Liver (tissue), 9 donors: ENCODE measurements around the gene TACR1. TPM values are rescaled to one million over a fixed set of nuclear protein-coding genes. Genes with fewer than 3 reads are reported as not detected.

Experiments
- DNase-seq: peaks from one replicate; pipeline ENCODE4 v3.0.0-alpha.2; 2017; ENCODE audit warnings: low spot score
- H3K27ac ChIP-seq, 2 donors: one replicate each; pipeline ENCODE4 v1.7.0; 2013; ENCODE audit warnings: inconsistent platforms in 2 of 2, low read length in 2 of 2, control low read depth in 1 of 2, low read depth in 1 of 2, mild to moderate bottlenecking in 1 of 2
- H3K27me3 ChIP-seq, 4 donors: one replicate each; pipeline versions ENCODE4 v1.6.1 to v1.7.0; 2013; ENCODE audit warnings: low read length in 3 of 4, inconsistent platforms in 1 of 4, mild to moderate bottlenecking in 1 of 4, moderate library complexity in 1 of 4; ENCODE audit not compliant: control insufficient read depth in 4 of 4, insufficient read depth in 4 of 4
- H3K36me3 ChIP-seq, 4 donors: one replicate each; pipeline versions ENCODE4 v1.6.1 to v1.7.0; 2013; ENCODE audit warnings: low read length in 3 of 4, mild to moderate bottlenecking in 3 of 4, low read depth in 1 of 4, moderate library complexity in 1 of 4; ENCODE audit not compliant: control insufficient read depth in 4 of 4, insufficient read depth in 3 of 4
- H3K4me1 ChIP-seq, 4 donors: one replicate each; pipeline versions ENCODE4 v1.6.1 to v1.7.0; 2013; ENCODE audit warnings: low read length in 3 of 4, mild to moderate bottlenecking in 3 of 4, moderate library complexity in 1 of 4; ENCODE audit not compliant: control insufficient read depth in 4 of 4, insufficient read depth in 4 of 4
- H3K4me3 ChIP-seq, 3 donors: one replicate each; pipeline versions ENCODE4 v1.6.1 to v1.7.0; 2013; ENCODE audit warnings: low read length in 3 of 3, control low read depth in 1 of 3, low read depth in 1 of 3, mild to moderate bottlenecking in 1 of 3
- H3K9ac ChIP-seq, 2 donors: one replicate each; pipeline ENCODE4 v1.7.0; 2013; ENCODE audit warnings: low read length in 2 of 2, mild to moderate bottlenecking in 2 of 2, moderate library complexity in 2 of 2, control low read depth in 1 of 2, low read depth in 1 of 2
- H3K9me3 ChIP-seq, 4 donors: one replicate each; pipeline versions ENCODE4 v1.6.1 to v1.7.0; 2013; ENCODE audit warnings: low read length in 3 of 4; ENCODE audit not compliant: control insufficient read depth in 4 of 4
- ATF3 ChIP-seq: IDR thresholded peaks from 2 replicates; pipeline ENCODE4 v1.6.1; 2016; ENCODE audit warnings: antibody characterized with exemption
- CTCF ChIP-seq: fragments of 150-350 bp; IDR thresholded peaks from 2 replicates; pipeline ENCODE4 v1.5.1; 2017; ENCODE audit warnings: improper control_type of control experiment, low read depth, low read length; ENCODE audit not compliant: missing input control
- EGR1 ChIP-seq, 2 donors: IDR thresholded peaks; 2 replicates each; pipeline ENCODE4 v1.6.1; 2016 to 2018; ENCODE audit warnings: antibody characterized with exemption in 2 of 2, low read depth in 2 of 2
- FOXA1 ChIP-seq: IDR thresholded peaks from 2 replicates; pipeline ENCODE4 v1.6.1; 2016; ENCODE audit warnings: antibody characterized with exemption
- FOXA2 ChIP-seq: IDR thresholded peaks from 2 replicates; pipeline ENCODE4 v1.6.1; 2016; ENCODE audit warnings: antibody characterized with exemption
- GABPA ChIP-seq, 2 donors: IDR thresholded peaks in 1 of 2; conservative IDR thresholded peaks in 1 of 2; 2 replicates each; pipeline ENCODE4 v1.6.1; 2016; ENCODE audit warnings: antibody characterized with exemption in 2 of 2, mild to moderate bottlenecking in 1 of 2, moderate library complexity in 1 of 2
- HNF4A ChIP-seq, 2 donors: conservative IDR thresholded peaks; 2 replicates each; pipeline ENCODE4 v1.6.1; 2016; ENCODE audit warnings: antibody characterized with exemption in 2 of 2, mild to moderate bottlenecking in 2 of 2
- HNF4G ChIP-seq: IDR thresholded peaks from 2 replicates; pipeline ENCODE4 v1.6.1; 2016; ENCODE audit warnings: antibody characterized with exemption
- JUND ChIP-seq, 2 donors: IDR thresholded peaks; 2 replicates each; pipeline ENCODE4 v1.6.1; 2016; ENCODE audit warnings: antibody characterized with exemption in 2 of 2
- MAX ChIP-seq: IDR thresholded peaks from 2 replicates; pipeline ENCODE4 v1.6.1; 2016; ENCODE audit warnings: antibody characterized with exemption
- NR2F2 ChIP-seq: IDR thresholded peaks from 2 replicates; pipeline ENCODE4 v1.6.1; 2016; ENCODE audit warnings: antibody characterized with exemption
- RAD21 ChIP-seq, 2 donors: IDR thresholded peaks; 2 replicates each; pipeline ENCODE4 v1.6.1; 2016; ENCODE audit warnings: antibody characterized with exemption in 2 of 2, mild to moderate bottlenecking in 2 of 2
- REST ChIP-seq: IDR thresholded peaks from 2 replicates; pipeline ENCODE4 v1.6.1; 2016; ENCODE audit warnings: antibody characterized with exemption, mild to moderate bottlenecking
- RXRA ChIP-seq, 2 donors: IDR thresholded peaks; 2 replicates each; pipeline ENCODE4 v1.6.1; 2017 to 2018; ENCODE audit warnings: antibody characterized with exemption in 2 of 2, mild to moderate bottlenecking in 1 of 2
- SP1 ChIP-seq: IDR thresholded peaks from 2 replicates; pipeline ENCODE4 v1.6.1; 2018; ENCODE audit warnings: antibody characterized with exemption, mild to moderate bottlenecking
- TAF1 ChIP-seq: conservative IDR thresholded peaks from 2 replicates; pipeline ENCODE4 v1.6.1; 2016; ENCODE audit warnings: antibody characterized with exemption, mild to moderate bottlenecking
- YY1 ChIP-seq: IDR thresholded peaks from 2 replicates; pipeline ENCODE4 v1.6.1; 2016; ENCODE audit warnings: antibody characterized with exemption, mild to moderate bottlenecking
- ZBTB33 ChIP-seq: IDR thresholded peaks from 2 replicates; pipeline ENCODE4 v1.6.1; 2016; ENCODE audit warnings: antibody characterized with exemption
- whole genome bisulfite sequencing: extraction: QIAGEN DNeasy Blood & Tissue Kit; methylation state at CpG from one replicate; pipeline ENCODE4 v1.1.7; 2013; 5-methylcytosine and 5-hydroxymethylcytosine counted together
- polyA plus RNA-seq, 2 donors: library from polyadenylated mRNA; stranded (reverse) in 1 of 2; unstranded in 1 of 2; fragments of 200-250 nt in 1 of 2; fragments of >200 nt in 1 of 2; fragmentation: Nextera tagmentation in 1 of 2; extraction: Ambion mirVana in 1 of 2; gene quantifications; one replicate each; pipeline versions ENCODE4 v1.2.1 to v1.2.3, GENCODE V29; 2013 to 2015
- total RNA-seq, 2 donors: library from RNA; depleted of rRNA; stranded (reverse); fragments of >200 nt; gene quantifications; one replicate each; pipeline ENCODE4 v1.2.3, GENCODE V29; 2014
- donor health status: healthy.
- donor health status: healthy.
- donor health status: healthy.
- donor health status: healthy.
- donor health status: healthy.

The TACR1 gene
- total and polyA plus RNA-seq, 4 donors: 0.02 to 0.84 (median 0.14) TPM; not detected in 1

- no peak for TF ChIP-seq FOXA2
- no peak for TF ChIP-seq SP1
- TF ChIP-seq TAF1: no peak
- TF ChIP-seq RAD21 (IDR thresholded peaks at IDR 0.05): no peak
- TF ChIP-seq CTCF: no peak
- no peak for TF ChIP-seq RXRA (IDR thresholded peaks at IDR 0.05)
These were observed 174.1 kb downstream of the TACR1 start (continued) for GRCh38 chr2:75025216-75025615.

GRCh38 chr2:75023666-75024455, 175.5 kb downstream of the TACR1 start:
- Histone ChIP-seq H3K9ac (no peak overlapping the region), H3K4me3 (no peak overlapping the region), H3K4me1 (no peaks in the 10 kb centered on the region), H3K36me3 (no peaks in the 10 kb centered on the region), H3K27ac (no peak overlapping the region), H3K9me3 (no peaks in the 10 kb centered on the region), H3K27me3 (no peaks in the 10 kb centered on the region)
- WGBS: over 99% methylated on average over 3 of the region's 3 CpGs
- TF ChIP-seq NR2F2 (no peak), REST (no peak), YY1 (no peak), HNF4A (conservative IDR thresholded peaks at IDR 0.05) (no peak), MAX (no peak), ATF3 (no peak), CTCF (no peak), JUND (IDR thresholded peaks at IDR 0.05) (no peak), RXRA (IDR thresholded peaks at IDR 0.05) (no peak), ZBTB33 (no peak), RAD21 (IDR thresholded peaks at IDR 0.05) (no peak), EGR1 (IDR thresholded peaks at IDR 0.05; ENCODE audit: low read depth in 2 of 2) (no peak), FOXA2 (no peak), HNF4G (no peak), GABPA (IDR thresholded peaks at IDR 0.05 in 1 of 2, conservative IDR thresholded peaks at IDR 0.05 in 1 of 2) (no peak), FOXA1 (no peak), SP1 (no peak)
- no peak for DNase-seq
